ENCODE data around the gene MCFD2. TPM values are rescaled to one million over a fixed set of nuclear protein-coding genes. Genes with fewer than 3 reads are reported as not detected.

Gene MCFD2
- total and polyA plus RNA-seq, 3 experiments from 2014 or later = 22.7 to 40.0 (median 37.2) TPM

DNA sequence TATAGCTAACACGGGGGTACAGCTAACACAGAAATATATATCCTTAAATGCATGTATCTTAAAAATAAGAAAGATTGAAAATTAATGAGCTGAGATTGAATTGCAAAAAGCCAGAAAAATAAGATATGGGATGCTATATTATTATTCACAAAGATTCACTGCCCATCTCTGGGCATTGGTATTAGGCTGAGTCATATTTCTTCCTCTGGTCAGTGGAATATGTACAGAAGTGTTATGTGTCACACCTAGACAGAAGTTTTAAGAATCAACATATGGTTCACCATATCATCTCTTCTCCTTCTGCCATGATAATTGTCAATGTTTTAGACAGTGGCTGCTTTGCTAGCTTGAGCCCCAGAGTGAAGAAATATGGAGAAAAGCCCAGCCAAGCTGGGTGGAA is 14.0 kb upstream of the MCFD2 start:
- DNase-seq = no peak
- Mint-ChIP-seq H3K4me3 (peak overlapping the region in 1 of 7 donors; percentile 44), H3K27ac (no peak overlapping the region), H3K36me3 (peaks cover 8 to 14% (median 11%) of the 10 kb centered on the region in 3 donors), H3K9me3 (peaks cover 7 to 15% (median 10%) of the 10 kb centered on the region in 5 donors), H3K4me1 (peaks cover 0 to 4% (median 4%) of the 10 kb centered on the region in 3 donors), H3K27me3 (no peaks in the 10 kb centered on the region)
- Histone ChIP-seq H3K4me3 (ENCODE audit: low read length) (no peak overlapping the region), H3K27me3 (ENCODE audit: insufficient read depth, low read length, poor library complexity, severe bottlenecking) (no peaks in the 10 kb centered on the region), H3K9me3 (ENCODE audit: low read length) (no peaks in the 10 kb centered on the region), H3K27ac (ENCODE audit: low read depth, low read length) (no peak overlapping the region), H3K4me1 (ENCODE audit: insufficient read depth, low read length) (no peaks in the 10 kb centered on the region), H3K36me3 (ENCODE audit: insufficient read depth, low read length) (no peaks in the 10 kb centered on the region)
- POLR2A ChIA-PET = no interaction called here
- CTCF ChIA-PET = interaction anchor here (4.6 kb wide), 1 partner anchor 11 kb away, joined by 20 read pairs; no protein-coding TSS in a partner anchor

DNA sequence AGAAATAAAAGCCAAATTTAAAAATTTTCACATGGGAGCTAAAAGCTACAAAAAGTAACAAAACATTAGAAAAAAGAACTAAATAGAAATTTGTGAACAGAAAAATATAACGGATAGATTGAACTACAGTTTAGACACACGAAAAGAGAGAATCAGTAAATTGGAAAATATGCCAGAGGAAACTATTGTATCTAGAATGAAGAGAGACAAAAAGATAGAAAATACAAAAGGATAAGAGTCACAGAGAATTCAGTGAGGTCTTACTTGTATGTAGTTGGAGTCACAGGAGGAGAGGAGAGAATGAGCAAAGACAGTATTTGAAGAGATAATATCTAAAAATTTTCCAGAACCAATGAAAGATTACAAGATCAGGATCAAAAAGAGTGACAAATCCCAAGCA is 11.3 kb upstream of the MCFD2 start:
- DNase-seq = no peak
- H3K27ac ChIP-seq (ENCODE audit: low read depth, low read length) = no peak overlapping the region

DNA sequence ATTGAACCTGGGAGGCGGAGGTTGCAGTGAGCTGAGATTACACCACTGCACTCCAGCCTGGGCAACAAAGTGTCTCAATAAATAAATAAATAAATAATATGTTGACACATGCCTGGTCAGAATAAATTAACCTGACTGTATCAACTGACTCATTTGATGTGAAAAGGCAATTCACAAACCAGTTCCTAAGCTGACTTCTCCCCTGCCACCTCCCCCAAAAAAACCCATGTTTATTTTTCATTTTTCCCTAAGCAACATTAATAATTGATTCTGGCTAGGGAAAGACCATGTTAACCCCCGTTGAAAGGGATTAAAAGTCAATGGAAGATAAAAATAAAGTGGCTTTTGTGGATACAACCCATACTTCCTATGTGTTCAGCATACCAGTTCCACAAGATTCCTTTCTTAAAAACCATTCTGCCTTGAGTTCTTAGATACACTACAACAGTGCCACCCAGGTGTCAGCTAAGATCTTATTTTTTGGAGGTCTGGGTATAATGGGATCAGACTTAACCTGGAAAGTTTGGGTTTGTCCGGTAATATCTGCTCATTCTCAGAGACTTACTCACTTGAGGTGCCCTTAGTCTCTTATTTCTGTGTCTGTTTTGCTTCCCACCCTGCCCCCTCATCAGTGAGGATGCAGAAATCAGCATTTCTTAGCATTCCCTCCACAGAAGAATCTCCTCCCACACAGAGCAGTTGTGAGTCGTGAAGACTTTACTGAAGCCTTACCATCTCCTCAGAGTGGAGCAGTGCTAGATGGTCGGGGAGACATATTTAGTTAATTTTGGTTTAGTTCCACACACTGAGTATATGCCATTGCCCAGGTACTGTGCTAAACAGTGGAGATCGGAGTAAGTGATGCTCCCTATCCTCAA is 10.1 kb upstream of the MCFD2 start:
- DNase-seq = no peak
- H3K4me3 Mint-ChIP-seq = no peak overlapping the region
- H3K27me3 ChIP-seq (ENCODE audit: insufficient read depth, low read length, poor library complexity, severe bottlenecking) = no peaks in the 10 kb centered on the region
- H3K4me1 ChIP-seq (ENCODE audit: insufficient read depth, low read length) = peaks cover 3% of the 10 kb centered on the region
- no peak overlapping the region for H3K4me3 ChIP-seq (ENCODE audit: low read length)
- H3K4me1 Mint-ChIP-seq = peaks cover 12 to 19% (median 19%) of the 10 kb centered on the region in 3 donors
- no peak overlapping the region for H3K27ac Mint-ChIP-seq
- H3K27ac ChIP-seq (ENCODE audit: low read depth, low read length) = no peak overlapping the region
- H3K36me3 Mint-ChIP-seq = peaks cover 8 to 14% (median 11%) of the 10 kb centered on the region in 3 donors
- no peaks in the 10 kb centered on the region for H3K36me3 ChIP-seq (ENCODE audit: insufficient read depth, low read length)
- no peaks in the 10 kb centered on the region for H3K9me3 ChIP-seq (ENCODE audit: low read length)
- H3K27me3 Mint-ChIP-seq = no peaks in the 10 kb centered on the region
- peaks cover 7 to 15% (median 10%) of the 10 kb centered on the region in 5 donors for H3K9me3 Mint-ChIP-seq
- CTCF ChIA-PET = interaction anchor here (1.1 to 1.7 kb wide), 2 partner anchors 10 to 13 kb away, joined by 5 to 6 read pairs; no protein-coding TSS in a partner anchor
- POLR2A ChIA-PET = no interaction called here

More for the DNA sequence above, 11.3 kb upstream of the MCFD2 start:
- Mint-ChIP-seq H3K36me3 (peaks cover 8 to 14% (median 11%) of the 10 kb centered on the region in 3 donors), H3K9me3 (peaks cover 7 to 15% (median 10%) of the 10 kb centered on the region in 5 donors), H3K4me3 (no peak overlapping the region), H3K27me3 (no peaks in the 10 kb centered on the region), H3K27ac (peak overlapping the region in 1 of 8 donors; percentile 21), H3K4me1 (peaks cover 9 to 16% (median 13%) of the 10 kb centered on the region in 3 donors)
- ChIA-PET CTCF (interaction anchor here (1.6 kb wide), 1 partner anchor 10 kb away, joined by 4 read pairs; no protein-coding TSS in a partner anchor), POLR2A (no interaction called here)
- Histone ChIP-seq H3K4me3 (ENCODE audit: low read length) (no peak overlapping the region), H3K36me3 (ENCODE audit: insufficient read depth, low read length) (no peaks in the 10 kb centered on the region), H3K9me3 (ENCODE audit: low read length) (no peaks in the 10 kb centered on the region), H3K27me3 (ENCODE audit: insufficient read depth, low read length, poor library complexity, severe bottlenecking) (no peaks in the 10 kb centered on the region), H3K4me1 (ENCODE audit: insufficient read depth, low read length) (peaks cover 3% of the 10 kb centered on the region)

DNA sequence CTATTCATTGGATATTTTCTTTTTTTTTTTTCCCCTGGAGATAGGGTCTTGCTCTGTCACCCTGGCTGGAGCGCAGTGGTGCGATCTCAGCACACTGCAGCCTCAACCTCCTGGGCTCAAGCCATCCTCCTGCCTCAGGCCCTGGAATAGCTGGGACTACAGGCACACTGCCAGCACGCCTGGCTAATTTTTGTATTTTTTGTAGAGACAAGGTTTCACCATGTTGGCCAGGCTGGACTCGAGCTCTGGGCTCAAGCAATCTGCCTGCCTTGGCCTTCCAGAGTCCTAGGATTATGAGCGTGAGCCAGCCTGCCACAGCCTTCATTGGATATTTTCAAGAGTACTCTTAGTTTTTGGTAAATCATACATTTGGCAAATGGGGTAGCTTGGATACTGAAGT is 9.0 kb upstream of the MCFD2 start:
- POLR2A ChIA-PET = no interaction called here
- Histone ChIP-seq H3K4me3 (ENCODE audit: low read length) (no peak overlapping the region), H3K36me3 (ENCODE audit: insufficient read depth, low read length) (no peaks in the 10 kb centered on the region), H3K4me1 (ENCODE audit: insufficient read depth, low read length) (peaks cover 3% of the 10 kb centered on the region), H3K9me3 (ENCODE audit: low read length) (no peaks in the 10 kb centered on the region), H3K27ac (ENCODE audit: low read depth, low read length) (no peak overlapping the region), H3K27me3 (ENCODE audit: insufficient read depth, low read length, poor library complexity, severe bottlenecking) (no peaks in the 10 kb centered on the region)
- CTCF ChIA-PET = interaction anchor here (0.7 to 1.7 kb wide), 3 partner anchors 11 to 20 kb away, joined by 3 to 6 read pairs (median 5); no protein-coding TSS in a partner anchor
- Mint-ChIP-seq H3K27ac (no peak overlapping the region), H3K27me3 (no peaks in the 10 kb centered on the region), H3K9me3 (peaks cover 7 to 15% (median 10%) of the 10 kb centered on the region in 5 donors), H3K4me3 (no peak overlapping the region), H3K36me3 (peaks cover 8 to 14% (median 11%) of the 10 kb centered on the region in 3 donors), H3K4me1 (peaks cover 12 to 19% (median 19%) of the 10 kb centered on the region in 3 donors)
- no peak for DNase-seq

DNA sequence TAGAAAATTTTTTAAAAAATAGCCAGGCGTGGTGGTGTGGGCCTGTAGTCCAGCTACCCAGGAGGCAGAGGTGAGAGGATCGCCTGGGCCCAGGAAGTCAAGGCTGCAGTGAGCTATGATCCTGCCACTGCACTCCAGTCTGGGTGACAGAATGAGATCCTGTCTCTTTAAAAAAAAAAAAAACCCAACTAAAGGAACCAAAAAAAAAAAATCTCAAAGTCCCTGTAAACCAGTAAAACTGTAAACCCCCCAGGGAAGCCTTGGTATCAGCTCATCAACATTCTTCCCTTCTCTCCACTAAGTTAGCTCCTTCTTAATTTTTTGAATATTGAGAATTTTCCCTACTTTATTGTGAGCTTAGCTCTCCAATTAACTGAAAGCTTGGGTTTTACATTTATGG is 8.4 kb upstream of the MCFD2 start:
- Mint-ChIP-seq H3K4me3 (no peak overlapping the region), H3K9me3 (peaks cover 7 to 15% (median 10%) of the 10 kb centered on the region in 5 donors), H3K36me3 (peaks cover 8 to 14% (median 11%) of the 10 kb centered on the region in 3 donors), H3K27ac (no peak overlapping the region), H3K4me1 (peaks cover 12 to 19% (median 19%) of the 10 kb centered on the region in 3 donors), H3K27me3 (no peaks in the 10 kb centered on the region)
- ChIA-PET CTCF (interaction anchor here (0.7 to 1.7 kb wide), 3 partner anchors 12 to 21 kb away, joined by 3 to 5 read pairs (median 4); no protein-coding TSS in a partner anchor), POLR2A (interaction anchor here (0.7 kb wide), 1 partner anchor 22 kb away, joined by 4 read pairs; no protein-coding TSS in a partner anchor)
- H3K4me3 ChIP-seq (ENCODE audit: low read length) = no peak overlapping the region
- H3K27ac ChIP-seq (ENCODE audit: low read depth, low read length) = no peak overlapping the region
- H3K27me3 ChIP-seq (ENCODE audit: insufficient read depth, low read length, poor library complexity, severe bottlenecking) = no peaks in the 10 kb centered on the region
- peaks cover 3% of the 10 kb centered on the region for H3K4me1 ChIP-seq (ENCODE audit: insufficient read depth, low read length)
- no peak for DNase-seq
- no peaks in the 10 kb centered on the region for H3K36me3 ChIP-seq (ENCODE audit: insufficient read depth, low read length)
- H3K9me3 ChIP-seq (ENCODE audit: low read length) = no peaks in the 10 kb centered on the region

- H3K4me3 ChIP-seq (ENCODE audit: low read length) = no peak overlapping the region
- no peak for DNase-seq
- peaks cover 11% of the 10 kb centered on the region for H3K4me1 ChIP-seq (ENCODE audit: insufficient read depth, low read length)
- Mint-ChIP-seq H3K27ac (peak overlapping the region in 3 of 8 donors; percentile 23 to 61 (median 41)), H3K9me3 (peaks cover 7 to 15% (median 10%) of the 10 kb centered on the region in 5 donors), H3K27me3 (no peaks in the 10 kb centered on the region), H3K4me1 (peaks cover 15 to 27% (median 27%) of the 10 kb centered on the region in 3 donors), H3K4me3 (no peak overlapping the region), H3K36me3 (peaks cover 8 to 14% (median 11%) of the 10 kb centered on the region in 3 donors)
- H3K36me3 ChIP-seq (ENCODE audit: insufficient read depth, low read length) = no peaks in the 10 kb centered on the region
- CTCF ChIA-PET = interaction anchor here (1.3 kb wide), 1 partner anchor 16 kb away, joined by 4 read pairs; no protein-coding TSS in a partner anchor
- no peak overlapping the region for H3K27ac ChIP-seq (ENCODE audit: low read depth, low read length)
- POLR2A ChIA-PET = interaction anchor here (0.6 kb wide), 1 partner anchor 11 kb away, joined by 3 read pairs; no protein-coding TSS in a partner anchor
- H3K9me3 ChIP-seq (ENCODE audit: low read length) = no peaks in the 10 kb centered on the region
- H3K27me3 ChIP-seq (ENCODE audit: insufficient read depth, low read length, poor library complexity, severe bottlenecking) = no peaks in the 10 kb centered on the region
Measured at GRCh38 chr2:46923041-46923528, 7.5 kb upstream of the MCFD2 start.

GRCh38 chr2:46922606-46923005 is 7.0 kb upstream of the MCFD2 start:
- POLR2A ChIA-PET = no interaction called here
- DNase-seq = no peak
- H3K27me3 ChIP-seq (ENCODE audit: insufficient read depth, low read length, poor library complexity, severe bottlenecking) = no peaks in the 10 kb centered on the region
- H3K9me3 Mint-ChIP-seq = peaks cover 7 to 14% (median 10%) of the 10 kb centered on the region in 5 donors
- H3K9me3 ChIP-seq (ENCODE audit: low read length) = no peaks in the 10 kb centered on the region
- H3K4me1 ChIP-seq (ENCODE audit: insufficient read depth, low read length) = peaks cover 15% of the 10 kb centered on the region
- CTCF ChIA-PET = interaction anchor here (1.3 kb wide), 1 partner anchor 16 kb away, joined by 4 read pairs; no protein-coding TSS in a partner anchor
- H3K27me3 Mint-ChIP-seq = no peaks in the 10 kb centered on the region
- H3K27ac Mint-ChIP-seq = peak overlapping the region in 4 of 8 donors; percentile 1 to 61 (median 52)
- no peaks in the 10 kb centered on the region for H3K36me3 ChIP-seq (ENCODE audit: insufficient read depth, low read length)
- H3K4me3 Mint-ChIP-seq = no peak overlapping the region
- H3K4me3 ChIP-seq (ENCODE audit: low read length) = no peak overlapping the region
- peaks cover 8 to 14% (median 11%) of the 10 kb centered on the region in 3 donors for H3K36me3 Mint-ChIP-seq
- peaks cover 20 to 32% (median 32%) of the 10 kb centered on the region in 3 donors for H3K4me1 Mint-ChIP-seq
- no peak overlapping the region for H3K27ac ChIP-seq (ENCODE audit: low read depth, low read length)

All from CD8-positive, alpha-beta memory T cell (primary cell).